Right ventricle myocardium superior (tissue), 1 donor: Measurements from ENCODE around the gene KLHL17. TPM values are rescaled to one million over a fixed set of nuclear protein-coding genes. Genes with fewer than 3 reads are reported as not detected.
"Not testable (repeated sequence)": the region's sequence is repeated elsewhere in the genome, so short reads cannot be mapped to it uniquely, and the experiment has no call there.

ENCODE experiments used
- ATAC-seq: fragments of 200-7000 bp; cut with Tn5 transposase; one replicate; pipeline ENCODE4 v1.9.1; 2020; ENCODE audit warnings: mild to moderate bottlenecking; ENCODE audit not compliant: poor library complexity
- DNase-seq: peaks from one replicate; pipeline ENCODE4 v3.0.0-alpha.2; 2020
- intact Hi-C: fragments of 100-400 bp; cut with DNase I; formaldehyde crosslinking; loops from one replicate; pipeline ENCODE4 v1.11.2; 2022
- total RNA-seq: library from RNA; stranded (reverse); fragmentation: NEBNext Ultra II Directional; extraction: Animal tissue kit (Norgen Biotek cat#: 25700); gene quantifications from one replicate; pipeline ENCODE4 v1.2.1, GENCODE V29; 2021
- donor health status: DM: no; HTN: yes; CAD: no; lungs with severe emphysema.

The KLHL17 gene
- total RNA-seq, 1 donor from 2014 or later: 5.6 TPM

- DNase-seq (no peak), ATAC-seq (no peak)
- intact Hi-C loops: loop anchor here (2.0 kb wide), 1 partner anchor 78 kb away; no protein-coding TSS in a partner anchor
These were observed 24.1 kb downstream of the KLHL17 start for GRCh38 chr1:984476-984814.

DNA sequence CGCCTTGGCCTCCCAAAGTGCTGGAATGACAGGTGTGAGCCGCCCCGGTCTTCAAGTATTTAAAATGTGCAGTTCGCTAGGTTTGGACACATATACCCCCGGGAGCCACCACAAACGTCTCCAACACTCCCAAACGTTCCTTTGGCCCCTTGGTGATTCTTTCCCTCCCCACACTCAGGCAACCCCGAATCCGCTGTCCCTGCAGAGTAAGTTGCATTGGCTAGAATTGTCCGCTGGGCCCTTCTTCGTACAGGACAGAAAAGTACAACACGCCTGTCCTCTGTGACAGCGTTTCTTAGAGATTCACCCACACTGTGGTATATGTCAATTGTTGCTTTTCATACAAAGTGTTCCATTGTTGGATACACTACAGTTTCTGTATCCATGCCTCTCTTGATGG lies 24.7 kb downstream of the KLHL17 start:
- intact Hi-C loops: loop anchor here (2.0 kb wide), 1 partner anchor 78 kb away; no protein-coding TSS in a partner anchor
- DNase-seq: no peak
- no peak for ATAC-seq

DNA sequence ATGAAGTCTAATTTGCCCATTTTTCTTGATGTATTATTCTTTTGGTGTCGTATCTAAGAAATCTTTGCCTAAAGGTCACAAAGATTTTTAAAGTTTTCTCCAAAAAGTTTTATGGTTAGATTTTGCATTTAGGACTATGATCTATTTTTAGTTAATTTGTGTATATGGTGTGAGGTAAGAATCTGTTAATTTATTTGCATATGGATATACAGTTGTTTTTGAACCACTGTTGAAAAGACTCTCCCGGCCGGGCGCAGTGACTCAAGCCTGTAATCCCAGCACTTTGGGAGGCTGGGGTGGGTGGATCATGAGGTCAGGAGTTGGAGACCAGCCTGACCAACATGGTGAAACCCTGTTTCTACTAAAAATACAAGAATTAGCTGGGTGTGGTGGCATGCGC lies 27.7 kb downstream of the KLHL17 start:
- ATAC-seq, intact Hi-C loops: not testable (repeated sequence)
- peak; percentile 2 for DNase-seq

DNA sequence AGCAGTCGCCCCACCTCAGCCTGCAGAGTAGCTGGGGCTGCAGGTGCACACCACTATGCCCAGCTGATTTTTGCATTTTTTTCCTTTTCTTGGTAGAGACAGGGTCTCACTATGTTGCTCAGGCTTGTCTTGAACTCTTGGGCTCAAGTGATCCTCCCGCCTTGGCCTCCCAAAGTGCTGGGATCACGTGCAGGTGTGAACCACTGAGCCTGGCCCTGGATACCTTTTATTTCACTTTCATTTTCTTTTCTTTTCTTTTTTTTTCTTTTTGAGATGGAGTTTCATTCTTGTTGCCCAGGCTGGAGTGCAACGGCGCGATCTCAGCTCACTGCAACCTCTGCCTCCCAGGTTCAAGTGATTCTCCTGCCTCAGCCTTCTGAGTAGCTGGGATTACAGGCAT lies 30.9 kb downstream of the KLHL17 start:
- intact Hi-C loops, DNase-seq, ATAC-seq: not testable (repeated sequence)

- ATAC-seq (no peak), DNase-seq (no peak)
- intact Hi-C loops: no loop called here
These were observed 31.5 kb downstream of the KLHL17 start for GRCh38 chr1:991895-992294.

GRCh38 chr1:992362-992761 lies 32.0 kb downstream of the KLHL17 start:
- DNase-seq: no peak
- intact Hi-C loops: no loop called here
- ATAC-seq: no peak

- ATAC-seq (no peak), DNase-seq (no peak)
- intact Hi-C loops: no loop called here
These were observed 33.1 kb downstream of the KLHL17 start for GRCh38 chr1:993379-993995.

- ATAC-seq, intact Hi-C loops, DNase-seq: not testable (repeated sequence)
These were observed 34.2 kb downstream of the KLHL17 start for GRCh38 chr1:994546-994945.

GRCh38 chr1:995665-996633 lies 35.6 kb downstream of the KLHL17 start:
- ATAC-seq: no peak
- no peak for DNase-seq
- intact Hi-C loops: no loop called here

DNA sequence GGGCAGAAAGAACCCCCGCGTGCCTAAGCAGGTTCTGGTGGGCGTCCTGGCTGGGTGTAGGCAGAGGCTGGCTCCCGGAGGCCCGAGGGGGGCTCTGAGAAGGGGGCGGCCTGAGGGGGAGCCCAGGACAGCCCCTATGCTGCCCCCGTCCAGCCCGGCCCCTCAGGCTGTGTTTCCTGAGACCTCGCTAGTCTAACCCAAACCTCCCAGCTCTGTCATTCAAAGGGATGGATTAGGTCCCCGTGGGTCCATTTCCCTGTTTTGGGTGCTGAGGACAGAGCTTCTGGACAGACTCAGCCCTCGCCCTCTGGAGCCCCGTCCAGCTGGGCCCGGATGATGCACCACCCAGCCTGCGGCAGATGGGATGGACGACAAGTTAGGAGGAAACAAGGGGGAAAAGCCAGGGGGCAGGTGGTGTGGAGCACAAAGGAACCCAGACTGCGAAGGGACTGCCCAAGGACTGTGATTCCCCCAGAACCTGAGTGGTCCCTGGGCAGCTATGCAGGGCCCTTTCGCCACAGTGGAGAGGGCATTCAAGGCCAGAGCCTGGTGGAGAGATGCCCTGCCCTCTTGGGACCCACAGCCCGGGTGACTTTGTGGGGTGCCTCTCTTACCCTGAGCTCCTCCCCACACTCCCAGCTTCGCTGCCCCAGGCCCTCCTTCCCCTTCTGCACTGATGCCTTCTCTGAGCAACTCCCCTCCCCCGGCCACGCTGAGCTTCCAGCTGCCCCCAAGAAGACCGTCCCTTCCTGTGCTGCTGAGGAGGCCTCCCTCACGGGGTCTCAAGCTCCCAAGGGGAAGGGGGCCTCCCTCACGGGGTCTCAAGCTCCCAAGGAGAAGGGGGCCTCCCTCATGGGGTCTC lies 36.7 kb downstream of the KLHL17 start:
- intact Hi-C loops: no loop called here
- ATAC-seq (no peak), DNase-seq (no peak)

- no peak for ATAC-seq
- intact Hi-C loops: no loop called here
These were observed 37.3 kb downstream of the KLHL17 start for GRCh38 chr1:997713-997992.

DNA sequence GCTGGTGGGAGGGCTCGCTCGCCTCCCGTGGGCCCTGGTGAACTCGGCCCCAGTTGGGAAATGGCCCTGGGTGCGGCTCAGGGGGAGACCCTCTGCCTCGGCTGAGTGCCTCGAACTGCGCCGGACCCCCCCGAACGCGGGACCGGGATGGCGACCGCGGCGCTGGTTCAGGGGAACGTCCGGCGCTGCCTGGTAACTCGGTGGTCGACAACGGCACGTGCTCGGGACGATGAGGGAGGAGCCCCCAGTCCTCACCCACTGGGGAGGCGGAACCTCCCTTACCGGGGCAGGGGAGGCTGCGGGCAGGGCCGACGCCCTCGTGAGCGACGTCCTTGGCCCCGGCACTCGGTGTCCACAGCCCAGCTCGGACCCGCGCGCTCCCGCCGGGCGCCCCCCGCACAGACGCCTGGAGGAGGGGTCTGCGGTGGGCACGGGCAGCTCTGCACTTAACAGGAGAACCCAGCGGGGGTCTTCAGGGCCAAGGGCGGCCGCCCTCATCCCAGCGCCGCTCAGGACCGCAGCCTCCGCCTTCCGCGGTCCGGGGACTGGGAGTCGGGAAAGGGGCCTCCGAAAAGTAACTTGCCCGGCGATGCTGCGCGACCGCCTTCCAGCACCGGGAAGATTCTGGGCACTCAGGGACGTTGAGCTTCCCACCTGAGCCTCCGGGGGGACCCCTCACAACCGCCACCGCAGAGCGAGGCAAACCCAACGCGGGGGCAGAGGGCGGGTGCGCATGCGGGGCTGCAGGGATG lies 37.8 kb downstream of the KLHL17 start:
- DNase-seq (no peak), ATAC-seq (no peak)
- intact Hi-C loops: no loop called here

More at GRCh38 chr1:997713-997992, 37.3 kb downstream of the KLHL17 start:
- DNase-seq: no peak

- intact Hi-C loops: no loop called here
- no peak for DNase-seq
- no peak for ATAC-seq
These were observed 38.3 kb downstream of the KLHL17 start for GRCh38 chr1:998745-998994.

DNA sequence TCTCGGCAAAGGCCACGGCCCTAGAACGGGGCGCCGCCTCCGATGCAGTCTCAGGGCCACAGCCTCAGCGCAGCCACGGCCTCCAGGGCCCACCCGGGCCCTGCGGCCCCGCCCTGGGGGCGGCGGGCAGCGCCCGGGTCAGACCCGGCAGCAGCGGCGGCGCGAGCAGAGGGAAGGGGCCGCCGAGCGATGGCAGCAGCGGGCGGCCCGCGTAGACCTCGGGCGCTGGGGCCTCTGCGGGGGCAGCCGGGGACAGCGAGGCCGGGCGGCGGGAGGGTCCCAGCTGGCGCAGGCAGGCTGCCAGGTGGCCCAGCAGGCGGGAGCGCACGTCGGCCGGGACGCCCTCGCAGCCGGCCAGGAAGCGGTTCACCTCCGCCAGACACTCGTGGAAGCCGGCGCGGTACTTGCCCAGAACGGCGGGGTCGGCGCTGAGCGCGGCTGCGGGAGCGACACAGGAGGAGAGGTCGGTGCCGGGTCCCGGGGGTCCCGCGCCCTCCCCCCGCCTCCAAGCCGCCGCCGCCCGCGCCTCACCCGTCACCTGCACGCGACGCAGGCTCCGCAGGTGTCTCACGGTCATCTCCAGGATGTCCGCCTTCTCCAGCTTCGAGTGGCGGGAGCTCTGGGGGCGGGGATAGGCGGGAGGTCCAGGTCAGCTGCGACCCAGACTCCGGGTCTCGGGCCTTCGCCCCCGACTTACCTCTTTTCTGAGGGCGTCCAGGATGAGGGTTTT lies 38.8 kb downstream of the KLHL17 start:
- ATAC-seq (peak; percentile 2), DNase-seq (no peak)
- intact Hi-C loops: no loop called here

DNA sequence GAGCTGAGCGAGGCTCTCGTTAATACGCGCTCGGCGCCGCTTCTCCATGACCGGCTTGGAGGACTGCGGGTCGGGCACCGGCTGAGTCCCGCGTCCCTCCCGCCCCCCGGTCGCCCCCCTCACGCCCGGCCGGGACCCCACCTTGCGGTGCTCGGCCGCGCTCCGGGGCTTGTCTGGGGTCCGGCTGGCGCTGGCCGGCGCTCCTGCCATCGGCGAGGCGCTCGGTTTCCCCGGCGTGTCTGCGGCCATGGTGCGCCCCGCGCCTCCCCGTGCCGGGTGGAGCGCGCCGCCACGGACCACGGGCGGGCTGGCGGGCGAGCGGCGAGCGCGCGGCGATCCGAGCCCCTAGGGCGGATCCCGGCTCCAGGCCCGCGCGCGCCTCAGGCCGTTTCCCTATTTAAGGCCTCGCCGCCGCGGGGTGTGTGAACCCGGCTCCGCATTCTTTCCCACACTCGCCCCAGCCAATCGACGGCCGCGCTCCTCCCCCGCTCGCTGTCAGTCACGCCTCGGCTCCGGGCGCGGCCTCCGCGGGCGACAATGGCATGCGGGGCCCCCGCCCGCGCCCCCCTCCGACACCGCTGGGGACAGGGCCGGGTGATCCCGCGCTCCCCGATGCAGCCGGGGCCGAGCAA lies 39.5 kb downstream of the KLHL17 start, which contains the start of gene HES4:
HES4 (minus strand) TSS at position 373 of the 632 bp plus-strand sequence; CDS start at position 249, 124 bp downstream.
- intact Hi-C loops: no loop called here

GRCh38 chr1:1000357-1001056 lies 40.1 kb downstream of the KLHL17 start:
- DNase-seq (peak; percentile 80), ATAC-seq (peak; percentile 66)
- intact Hi-C loops: no loop called here

More for the DNA sequence above, 39.5 kb downstream of the KLHL17 start, which contains the start of gene HES4:
- peak; percentile 96 for DNase-seq
- ATAC-seq: peak; percentile 77
